ENCODE results near the gene CLIP1.

Gene CLIP1

DNA sequence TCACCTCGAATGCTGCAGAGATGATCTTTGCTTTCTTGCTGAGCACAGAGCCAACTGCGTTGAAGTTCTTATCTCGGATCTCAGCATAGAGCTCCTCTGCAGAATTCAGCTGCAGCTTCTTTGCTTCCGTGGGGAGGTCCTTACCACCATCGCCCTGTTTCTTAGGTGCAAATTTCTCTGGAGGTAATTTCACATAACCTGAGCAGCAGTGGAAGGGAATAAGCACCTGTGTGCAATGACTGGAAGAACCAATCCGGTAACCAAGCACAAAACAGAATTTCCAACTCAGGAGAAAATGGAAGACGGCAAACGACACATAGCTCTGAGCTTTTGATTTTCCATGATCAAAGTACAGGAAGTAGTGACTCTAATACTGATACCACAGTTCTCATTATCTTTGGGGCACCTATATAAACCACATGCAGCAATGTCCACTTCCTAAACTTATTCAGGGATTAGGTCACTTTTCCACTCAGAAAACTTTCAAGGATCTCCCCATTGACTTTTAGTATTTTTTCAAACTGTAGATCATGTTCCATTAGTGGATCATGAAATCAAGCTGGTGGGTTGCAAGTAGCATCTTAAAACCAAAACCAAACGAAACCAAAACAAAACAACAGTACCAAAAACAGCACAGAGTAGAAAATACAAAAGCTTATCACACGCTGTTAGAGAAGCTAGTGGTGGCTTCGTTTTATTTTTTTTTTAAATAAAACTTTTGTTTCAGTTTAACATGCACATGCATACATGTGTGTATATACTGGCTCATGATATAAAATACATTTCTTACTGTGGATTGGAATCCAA is 177.7 kb downstream of the CLIP1 start:
- DNase-seq, result no peak

DNA sequence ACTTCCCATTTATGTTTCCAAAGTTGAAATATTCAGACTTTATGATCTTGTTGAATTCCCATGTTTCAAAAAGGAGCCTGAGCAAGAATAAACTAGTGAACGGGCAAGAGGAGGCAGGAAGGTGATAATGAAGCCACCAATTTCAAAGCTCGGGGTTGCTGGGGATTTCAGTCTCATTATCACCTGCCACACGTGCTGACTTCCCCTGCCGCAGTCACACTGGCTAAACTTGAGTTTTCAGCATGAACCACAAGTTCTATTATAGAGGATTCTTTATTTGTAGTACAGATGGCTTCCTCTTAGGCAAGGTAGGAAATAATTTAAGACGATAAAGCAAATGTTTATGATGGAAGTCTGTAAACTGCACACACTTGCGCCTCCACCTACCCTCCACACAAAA is 178.5 kb downstream of the CLIP1 start:
- no peak for DNase-seq

- DNase-seq, result no peak
Observed at GRCh38 chr12:122238861-122239260, 183.6 kb downstream of the CLIP1 start.

DNA sequence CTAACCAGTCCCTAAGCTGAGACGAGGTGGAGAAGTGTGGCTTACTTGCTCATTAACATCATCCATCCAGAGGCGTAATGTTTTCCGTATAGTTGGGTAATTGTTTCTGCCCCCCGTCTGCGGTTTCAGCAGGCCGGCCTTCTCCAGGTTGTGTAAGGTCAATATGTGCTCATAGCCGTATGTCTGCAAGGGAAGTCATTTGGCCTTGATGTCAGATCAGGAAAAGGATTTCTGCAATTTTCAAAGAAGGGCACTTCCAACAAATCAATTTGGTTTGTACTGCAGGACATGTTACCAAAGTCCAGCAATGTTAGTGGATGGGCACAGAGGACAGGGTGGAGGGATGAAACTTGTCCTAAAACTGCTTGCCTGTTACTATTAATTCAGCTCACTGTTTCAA is 186.7 kb downstream of the CLIP1 start:
- DNase-seq, result no peak

DNA sequence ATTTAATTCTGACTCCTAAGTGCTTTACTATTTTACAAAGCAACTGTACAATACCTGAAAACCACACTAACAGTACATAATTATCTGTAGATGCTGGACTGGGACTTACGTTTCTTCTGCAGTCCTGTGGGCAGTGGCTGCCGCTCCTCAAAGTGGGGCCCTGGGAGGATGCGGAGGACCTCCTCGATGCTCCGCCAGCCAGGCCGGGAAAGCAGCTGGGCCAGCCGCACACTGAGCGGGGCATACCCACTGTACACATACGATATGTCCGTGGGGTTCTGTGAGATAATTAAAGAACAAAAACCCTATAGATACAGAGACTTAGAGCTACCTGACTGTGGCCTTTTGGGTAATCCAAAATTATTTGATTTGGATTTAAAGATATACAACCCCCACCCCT is 189.8 kb downstream of the CLIP1 start:
- no peak for DNase-seq

DNA sequence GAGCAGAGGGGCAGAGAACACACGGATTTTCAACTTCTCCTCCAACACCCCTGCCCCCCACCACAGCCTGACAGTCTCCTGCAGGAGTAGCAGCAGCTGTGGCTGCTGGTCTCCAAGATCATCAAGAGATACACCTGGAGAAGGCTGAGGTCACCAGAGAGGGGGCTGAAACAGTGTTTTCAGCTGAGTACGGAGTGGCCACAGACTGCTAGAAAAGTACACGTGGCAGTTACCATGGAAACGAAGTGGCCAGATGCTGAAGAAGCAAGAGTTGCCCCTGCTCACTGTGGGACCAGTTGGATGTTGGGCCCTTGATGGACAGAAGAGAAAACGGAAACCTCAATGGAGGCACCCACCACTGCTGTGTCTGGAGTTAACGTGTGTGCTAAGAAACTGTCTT is 191.7 kb downstream of the CLIP1 start:
- DNase-seq, result no peak

DNA sequence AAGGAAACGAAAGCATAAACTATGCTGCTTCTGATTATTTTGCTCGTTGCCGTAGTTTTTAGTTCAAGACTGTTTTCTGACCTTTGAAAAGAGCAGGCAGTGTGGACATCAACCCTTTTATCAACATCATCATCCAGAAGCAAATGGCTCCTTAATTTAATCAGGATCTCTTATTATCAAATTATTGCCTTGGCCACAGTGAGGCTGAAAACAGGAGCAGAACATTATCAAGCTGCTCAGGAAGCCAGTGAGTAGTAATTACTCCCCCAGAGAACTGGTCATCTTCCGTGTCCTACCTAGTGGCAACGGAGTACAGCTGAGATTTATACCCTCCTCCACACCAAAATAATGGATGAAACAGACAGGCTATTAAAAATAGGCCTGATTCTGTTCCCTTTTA is 194.4 kb downstream of the CLIP1 start:
- no peak for DNase-seq

- DNase-seq, result no peak
Observed at GRCh38 chr12:122227341-122227740, 195.1 kb downstream of the CLIP1 start.

DNA sequence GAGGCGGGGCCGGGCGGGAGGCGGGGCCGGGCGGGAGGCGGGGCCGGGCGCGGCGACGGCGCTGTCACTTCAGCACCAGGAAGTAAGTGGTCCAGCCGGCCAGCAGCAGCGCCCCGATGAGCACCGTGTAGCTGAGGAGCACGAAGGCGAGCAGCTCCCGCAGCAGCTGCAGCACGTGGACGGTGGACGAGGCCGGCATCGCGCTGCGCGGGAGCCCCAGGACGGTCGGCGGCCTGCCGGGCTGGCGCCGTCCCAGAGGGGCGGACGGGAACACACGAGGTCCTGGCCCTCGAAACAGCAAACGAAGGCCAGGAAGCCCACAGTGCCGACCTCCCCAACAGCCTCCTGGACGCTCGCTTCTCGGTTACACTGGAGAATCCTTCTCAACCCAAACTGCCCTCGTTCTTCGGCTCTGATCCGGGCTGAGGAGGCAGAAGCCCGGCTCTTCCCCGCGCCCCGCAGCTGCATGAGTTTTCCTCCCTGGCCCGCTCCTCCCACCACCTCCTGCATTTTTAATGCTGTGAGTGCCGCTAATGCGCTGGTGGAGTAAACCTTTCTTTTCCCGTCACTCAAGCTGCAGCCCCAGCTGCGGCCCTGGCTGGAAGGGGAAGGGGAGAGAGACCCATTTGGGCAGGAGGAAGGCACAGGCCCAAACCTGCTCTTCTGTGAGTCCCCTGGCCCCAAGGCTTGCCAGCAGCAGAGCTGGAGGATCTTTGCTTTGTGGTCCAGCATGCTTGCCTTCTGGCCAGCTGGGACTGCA is 195.9 kb downstream of the CLIP1 start:
- DNase-seq, result no peak

DNA sequence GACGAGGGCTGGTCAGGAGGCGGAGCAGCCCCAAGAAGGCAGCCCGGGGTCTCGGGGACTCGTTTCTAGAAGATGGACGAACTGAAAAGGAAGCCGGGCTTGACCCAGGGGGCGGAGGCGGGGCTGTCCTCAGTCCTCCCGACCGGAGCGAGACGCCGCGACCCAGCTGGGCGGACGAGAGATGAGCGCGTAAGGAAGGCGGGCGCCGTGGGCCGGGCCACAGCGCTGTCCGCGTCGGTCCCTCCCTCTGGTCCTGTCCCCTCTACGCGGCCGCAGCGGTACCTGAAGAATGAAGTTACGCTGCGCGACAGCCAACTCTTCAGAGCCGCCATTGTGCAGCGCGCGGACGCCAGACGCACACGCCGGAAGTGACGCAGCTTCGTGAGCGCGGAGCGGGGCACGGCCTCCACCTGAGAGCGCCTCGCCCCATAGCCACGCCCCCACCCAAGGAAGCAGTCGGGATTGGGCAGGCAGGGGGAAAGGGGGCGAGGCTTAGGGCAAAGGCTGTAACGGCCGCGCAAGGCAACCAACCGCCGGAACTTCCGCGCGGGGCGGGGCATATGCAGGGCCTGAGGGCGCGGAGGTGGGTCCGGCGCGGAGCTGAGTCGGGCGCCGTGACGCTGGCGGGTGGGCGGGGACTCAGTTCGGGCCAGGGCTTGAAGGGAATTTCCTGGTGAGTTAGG is 196.6 kb downstream of the CLIP1 start, which contains the start of gene DIABLO:
Gene DIABLO, minus strand, starts transcription at position 370 of the 683 bp plus-strand sequence. Its CDS starts 38 bp downstream, at position 332.
- peak; percentile 97 to 98 for DNase-seq
